EH (cell line): Measurements from ENCODE around the gene TCEAL1.
"Not testable (repeated sequence)": the region's sequence is repeated elsewhere in the genome, so short reads cannot be mapped to it uniquely, and the experiment has no call there.

Source experiments
- DNase-seq: peaks from one replicate; pipeline ENCODE4 v3.0.0-alpha.2; 2015; ENCODE audit warnings: low read depth

Gene TCEAL1, protein sequence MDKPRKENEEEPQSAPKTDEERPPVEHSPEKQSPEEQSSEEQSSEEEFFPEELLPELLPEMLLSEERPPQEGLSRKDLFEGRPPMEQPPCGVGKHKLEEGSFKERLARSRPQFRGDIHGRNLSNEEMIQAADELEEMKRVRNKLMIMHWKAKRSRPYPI

DNA sequence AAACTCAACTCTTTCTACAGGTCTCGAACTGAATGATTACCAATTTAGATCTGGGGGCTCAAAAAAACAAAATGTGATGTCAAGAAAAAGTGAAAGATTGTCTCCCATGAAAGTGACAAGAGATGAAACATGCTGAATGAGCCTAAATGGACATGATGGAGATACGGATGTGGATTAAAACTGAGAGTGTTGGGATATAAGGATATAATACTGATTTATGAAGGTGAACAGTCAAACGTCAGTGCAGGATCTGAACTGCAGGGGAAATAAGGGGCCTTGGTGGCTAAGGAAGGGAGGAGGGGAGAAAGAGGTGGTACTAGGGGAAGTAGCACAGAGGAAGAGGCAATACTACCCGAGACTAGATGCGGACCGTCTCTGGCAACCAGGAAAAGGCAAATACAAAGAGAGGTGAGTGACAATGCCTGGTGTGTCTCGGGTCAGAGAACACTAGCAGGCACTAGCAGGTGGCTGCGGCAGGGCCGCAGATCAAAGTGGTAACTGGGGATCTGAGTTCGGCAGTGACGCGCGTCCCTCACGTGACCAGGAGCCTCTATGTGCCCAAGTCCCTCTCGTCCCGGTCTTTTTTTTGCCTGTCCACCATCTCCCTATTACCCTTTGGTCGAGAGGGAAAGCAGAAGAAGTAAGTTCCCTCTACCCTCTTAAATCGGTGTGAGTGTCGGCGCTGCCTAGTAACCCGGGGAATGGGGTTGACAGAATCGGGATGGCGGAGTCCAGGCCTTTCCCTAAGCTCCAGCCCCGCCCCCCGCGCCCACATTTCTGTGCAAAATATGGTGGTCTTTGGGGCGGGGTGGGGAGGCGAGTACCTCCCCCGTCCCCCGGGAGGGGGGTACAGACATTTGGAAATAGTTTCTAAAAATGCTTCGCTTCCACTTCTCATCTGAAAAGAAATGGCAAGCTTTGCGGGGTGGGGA, at the start of gene TCEAL1:
Gene TCEAL1, plus strand, starts transcription at position 590 of the 932 bp plus-strand sequence. CDS start 942 bp downstream, outside the sequence.
- peak; percentile 48 for DNase-seq

DNA sequence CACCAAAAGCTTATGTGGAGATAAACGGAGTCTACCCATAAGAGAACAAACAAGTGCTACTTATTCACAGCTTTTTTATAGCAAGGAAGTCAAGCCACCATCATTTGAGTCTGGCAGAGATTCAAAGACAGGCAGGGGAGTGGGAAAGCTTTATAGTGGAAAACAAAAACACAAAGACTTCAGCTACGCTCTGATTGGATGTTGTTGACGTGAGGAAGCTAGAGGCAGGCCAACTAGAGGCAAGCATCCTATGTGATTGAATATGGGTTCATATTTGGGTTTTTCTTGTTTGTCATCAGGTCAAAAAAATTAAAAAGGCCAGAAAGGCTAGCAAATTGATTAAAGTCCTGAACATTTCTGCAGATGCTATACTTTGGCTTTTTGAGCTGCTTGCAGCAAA, 44.2 kb upstream of the TCEAL1 start:
- DNase-seq, result peak; percentile 11

DNA sequence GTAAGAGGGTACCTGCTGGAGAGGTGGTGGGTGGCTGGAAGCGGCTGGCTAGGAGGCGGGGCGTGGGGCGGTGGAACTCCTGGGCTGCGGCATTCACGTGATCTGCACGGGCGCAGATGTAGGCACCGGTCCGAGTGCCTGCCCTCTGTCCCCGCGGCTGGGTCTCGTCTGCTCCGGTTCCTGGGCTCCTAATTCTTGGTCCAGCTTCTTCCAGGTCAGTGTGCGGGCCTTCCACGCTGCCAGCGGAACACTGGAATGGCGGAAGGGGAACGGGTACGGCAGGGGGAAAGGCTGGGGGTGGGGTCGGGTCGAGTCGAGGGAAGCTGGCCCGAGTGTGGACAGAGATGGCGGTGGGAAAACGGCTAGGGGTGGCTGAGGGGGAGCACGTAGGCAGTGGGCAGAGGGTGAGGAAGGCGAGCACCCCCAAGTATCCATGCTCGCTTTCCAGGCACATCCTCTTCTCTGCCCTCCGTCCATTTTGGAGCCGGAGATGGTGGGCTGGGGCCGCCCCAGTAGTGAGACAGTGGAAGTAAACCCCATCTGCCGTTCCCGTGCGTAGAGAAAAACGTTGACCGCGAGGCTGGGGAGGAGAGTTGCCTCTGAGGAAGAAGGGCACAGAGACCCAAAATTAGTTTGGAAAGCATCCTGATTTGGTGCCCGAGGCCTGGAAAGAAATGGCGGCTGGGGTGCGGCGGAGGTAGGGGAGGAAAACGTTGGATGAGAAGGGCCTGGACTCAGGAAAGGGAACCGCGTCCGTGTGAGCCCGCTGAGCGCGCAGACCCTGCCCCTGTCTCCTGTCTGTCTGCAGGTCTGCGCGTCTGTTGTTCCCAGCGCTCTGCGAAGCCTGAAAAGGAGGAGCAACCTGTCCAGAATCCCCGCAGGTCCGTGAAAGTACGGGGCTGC, 43.1 kb upstream of the TCEAL1 start, which contains the start of gene TCEAL4:
Gene TCEAL4, plus strand, starts transcription at position 105 of the 903 bp plus-strand sequence. CDS start 1,161 bp downstream, outside the sequence.
- peak; percentile 49 for DNase-seq

DNA sequence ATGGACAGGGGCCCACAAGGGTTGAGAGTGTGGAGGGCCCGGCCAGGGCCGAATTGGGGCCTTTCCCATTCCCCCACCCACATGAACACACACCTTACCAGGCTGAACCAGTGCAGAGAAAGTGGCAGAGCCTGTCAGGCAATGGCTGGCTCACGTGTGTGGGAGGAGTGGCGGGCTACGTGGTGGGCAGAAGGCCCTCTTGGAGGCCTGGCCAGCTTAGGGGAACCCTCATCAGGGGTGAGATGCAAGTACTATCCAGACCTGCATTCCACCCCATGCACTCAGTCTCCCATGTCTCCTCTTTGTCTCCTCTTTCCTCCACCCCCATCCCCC, 42.5 kb upstream of the TCEAL1 start:
- DNase-seq, result peak; percentile 38

DNA sequence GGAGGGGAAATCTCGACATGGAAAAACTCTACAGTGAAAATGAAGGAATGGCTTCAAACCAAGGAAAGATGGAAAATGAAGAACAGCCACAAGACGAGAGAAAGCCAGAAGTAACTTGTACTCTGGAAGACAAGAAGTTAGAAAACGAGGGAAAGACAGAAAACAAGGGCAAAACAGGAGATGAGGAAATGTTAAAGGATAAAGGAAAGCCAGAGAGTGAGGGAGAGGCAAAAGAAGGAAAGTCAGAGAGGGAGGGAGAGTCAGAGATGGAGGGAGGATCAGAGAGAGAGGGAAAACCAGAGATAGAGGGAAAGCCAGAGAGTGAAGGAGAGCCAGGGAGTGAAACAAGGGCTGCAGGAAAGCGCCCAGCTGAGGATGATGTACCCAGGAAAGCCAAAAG, 42.1 kb upstream of the TCEAL1 start:
- DNase-seq, result no peak

DNA sequence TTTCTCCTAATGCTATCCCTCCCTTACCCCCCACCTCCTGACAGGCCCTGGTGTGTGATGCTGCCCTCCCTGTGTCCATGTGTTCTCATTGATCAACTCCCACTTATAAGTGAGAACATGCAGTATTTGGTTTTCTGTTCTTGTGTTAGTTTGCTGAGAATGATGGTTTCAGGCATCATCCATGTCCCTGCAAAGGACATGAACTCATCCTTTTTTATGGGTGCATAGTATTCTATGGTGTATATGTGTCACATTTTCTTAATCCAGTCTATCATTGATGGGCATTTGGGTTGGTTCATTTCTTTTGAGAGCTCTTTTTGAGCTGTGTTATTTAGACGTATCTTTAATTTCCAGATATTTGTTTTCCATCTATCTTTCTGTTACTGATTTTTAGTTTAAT, 36.5 kb upstream of the TCEAL1 start:
- not testable (repeated sequence) for DNase-seq

DNA sequence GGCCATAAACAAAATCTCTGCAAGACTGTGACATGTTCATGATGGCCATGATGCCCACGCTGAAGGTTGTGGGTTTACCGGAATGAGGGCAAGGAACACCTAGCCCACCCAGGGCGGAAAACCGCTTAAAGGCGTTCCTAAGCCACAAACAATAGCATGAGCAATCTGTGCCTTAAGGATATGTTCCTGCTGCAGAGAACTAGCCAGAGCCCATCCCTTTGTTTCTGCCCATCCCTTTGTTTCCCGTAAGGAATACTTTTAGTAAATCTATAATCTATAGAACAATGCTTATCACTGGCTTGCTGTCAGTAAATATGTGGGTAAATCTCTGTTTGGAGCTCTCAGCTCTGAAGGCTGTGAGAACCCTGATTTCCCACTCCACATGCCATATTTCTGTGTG, 33.6 kb upstream of the TCEAL1 start:
- DNase-seq, result not testable (repeated sequence)

DNA sequence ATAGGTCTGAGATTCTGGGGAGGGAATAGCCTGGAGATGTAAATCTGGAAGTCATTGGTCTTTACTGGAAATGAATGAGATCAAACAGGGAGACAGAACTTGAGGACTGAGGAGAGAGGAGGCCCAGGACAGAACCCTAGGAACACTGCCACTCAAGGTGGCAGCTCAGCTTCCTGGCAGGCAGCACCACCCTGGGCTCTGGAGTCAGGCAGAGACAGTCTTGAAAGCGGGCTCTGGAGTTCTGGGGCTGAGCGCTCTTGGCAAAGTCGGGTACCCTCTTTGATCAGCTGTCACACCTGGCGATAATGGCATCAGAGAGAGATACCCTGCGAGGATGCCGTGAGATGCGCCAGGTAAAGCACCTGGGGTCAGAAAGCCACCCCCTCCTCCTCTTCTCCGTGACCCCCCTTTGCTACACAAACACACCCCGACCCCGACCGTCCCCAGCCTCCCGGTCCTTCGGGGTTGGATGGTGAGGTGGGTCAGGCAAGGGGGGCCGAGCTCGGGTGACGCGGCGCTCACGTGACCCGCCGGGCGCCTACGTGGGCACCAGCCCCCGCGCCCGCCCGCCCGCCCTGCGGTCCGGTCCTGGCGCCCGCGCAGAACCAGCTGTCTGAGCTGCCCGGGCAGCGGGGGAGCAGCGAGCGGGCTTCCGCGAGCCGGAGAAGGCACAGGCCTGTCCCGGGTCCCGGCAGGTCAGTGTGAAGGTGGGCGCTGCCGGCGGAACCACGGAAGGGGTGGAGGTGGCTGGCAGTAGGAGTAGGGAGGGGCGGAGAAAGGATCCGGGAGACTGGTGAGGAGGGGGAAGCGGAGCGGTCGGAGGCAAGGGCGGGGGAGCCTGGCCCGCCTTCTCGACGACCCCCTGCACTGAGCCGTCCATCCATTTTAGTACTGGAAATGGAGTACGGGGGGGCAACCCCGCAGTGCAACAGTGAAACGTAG, 21.1 kb upstream of the TCEAL1 start, which contains the start of gene TCEAL3:
Gene TCEAL3, plus strand, starts transcription at position 600 of the 942 bp plus-strand sequence. CDS start 1,102 bp downstream, outside the sequence.
- peak; percentile 71 for DNase-seq

DNA sequence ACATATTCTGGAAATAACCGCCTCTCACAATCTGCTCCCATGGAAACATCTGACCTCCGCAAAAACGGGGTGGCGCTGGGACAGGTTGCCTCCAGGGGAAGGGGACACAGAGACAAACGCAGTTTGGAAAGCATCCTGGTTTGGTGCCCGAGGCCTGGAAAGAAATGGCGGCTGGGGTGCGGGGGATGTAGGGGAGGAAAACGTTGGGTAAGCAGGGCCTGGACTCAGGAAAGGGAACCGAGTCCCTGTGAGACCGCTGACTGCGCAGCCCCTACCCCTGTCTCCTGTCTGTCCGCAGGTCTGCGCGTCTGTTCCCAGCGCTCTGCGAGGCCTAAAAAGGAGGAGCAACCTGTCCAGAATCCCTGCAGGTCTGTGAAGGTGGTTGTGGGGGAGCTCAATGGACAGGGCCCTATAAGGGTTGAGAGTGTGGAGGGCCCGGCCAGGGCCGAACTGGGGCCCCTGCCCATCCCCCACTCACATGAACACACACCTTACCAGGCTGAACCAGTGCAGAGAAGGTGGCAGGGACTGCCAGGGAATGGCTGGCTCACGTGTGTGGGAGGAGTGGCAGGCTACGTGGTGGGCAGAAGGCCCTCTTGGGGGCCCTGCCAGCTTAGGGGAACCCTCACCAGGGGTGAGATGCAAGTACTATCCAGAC, 20.3 kb upstream of the TCEAL1 start:
- DNase-seq, result peak; percentile 15

DNA sequence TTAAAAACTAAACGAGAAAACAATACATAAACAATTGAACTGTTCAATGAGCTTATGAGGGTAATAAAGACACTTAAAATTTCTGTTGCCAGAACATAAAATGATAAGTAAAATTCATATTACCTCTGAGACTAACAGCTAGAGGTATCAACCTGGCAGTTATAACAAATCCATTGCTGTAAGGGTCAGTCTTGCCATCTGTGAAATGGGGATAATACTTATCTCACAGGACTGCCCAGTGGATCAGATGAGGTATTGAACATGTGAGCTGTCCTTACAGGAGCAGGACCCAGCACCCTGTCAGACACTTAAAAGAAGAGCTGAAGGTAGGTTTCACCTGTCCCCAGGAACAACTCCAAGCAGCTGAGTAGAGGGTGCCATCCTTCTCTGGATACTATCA, 18.5 kb upstream of the TCEAL1 start:
- no peak for DNase-seq

DNA sequence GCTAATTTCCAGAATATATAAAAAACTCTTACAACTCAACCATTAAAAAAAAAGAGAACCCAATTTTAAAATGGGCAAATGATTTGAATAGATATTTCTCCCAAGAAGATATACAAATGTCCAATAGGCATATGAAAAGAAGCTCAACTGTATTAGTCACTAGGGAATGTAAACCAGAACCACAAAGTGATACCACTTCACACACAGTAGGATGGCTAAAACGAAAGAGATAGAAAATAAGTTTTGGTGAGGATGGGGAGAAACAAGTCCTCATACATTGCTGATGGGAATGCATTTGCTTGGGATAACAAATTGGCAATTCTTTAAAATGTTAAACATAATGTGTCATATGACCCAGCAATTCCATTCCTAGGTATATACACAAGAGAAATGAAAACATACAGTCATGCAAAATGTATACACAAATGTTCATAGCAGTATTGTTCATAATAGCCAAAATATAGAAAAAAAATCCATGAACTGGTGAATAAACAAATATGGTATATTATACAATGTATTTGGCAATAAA, 15.3 kb upstream of the TCEAL1 start:
- peak; percentile 39 for DNase-seq

DNA sequence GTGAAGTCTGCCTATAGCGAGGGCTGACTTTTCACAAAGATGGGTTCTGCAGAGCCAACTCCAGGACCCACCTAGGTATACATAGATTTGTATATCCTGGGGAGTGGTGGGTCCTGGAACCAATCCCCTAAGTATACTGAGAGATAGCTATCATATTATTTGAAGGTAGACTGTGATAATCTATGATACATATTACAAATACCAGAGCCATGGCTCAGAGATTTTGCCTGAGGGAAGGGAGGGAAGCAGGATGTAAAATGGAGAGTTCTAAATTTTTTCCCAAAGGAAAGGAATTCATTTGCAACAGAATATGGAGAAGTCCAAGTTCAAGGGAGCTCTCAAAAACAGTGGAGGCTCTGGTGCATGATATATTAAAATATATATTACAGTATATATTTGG, 13.8 kb upstream of the TCEAL1 start:
- DNase-seq, result peak; percentile 79

DNA sequence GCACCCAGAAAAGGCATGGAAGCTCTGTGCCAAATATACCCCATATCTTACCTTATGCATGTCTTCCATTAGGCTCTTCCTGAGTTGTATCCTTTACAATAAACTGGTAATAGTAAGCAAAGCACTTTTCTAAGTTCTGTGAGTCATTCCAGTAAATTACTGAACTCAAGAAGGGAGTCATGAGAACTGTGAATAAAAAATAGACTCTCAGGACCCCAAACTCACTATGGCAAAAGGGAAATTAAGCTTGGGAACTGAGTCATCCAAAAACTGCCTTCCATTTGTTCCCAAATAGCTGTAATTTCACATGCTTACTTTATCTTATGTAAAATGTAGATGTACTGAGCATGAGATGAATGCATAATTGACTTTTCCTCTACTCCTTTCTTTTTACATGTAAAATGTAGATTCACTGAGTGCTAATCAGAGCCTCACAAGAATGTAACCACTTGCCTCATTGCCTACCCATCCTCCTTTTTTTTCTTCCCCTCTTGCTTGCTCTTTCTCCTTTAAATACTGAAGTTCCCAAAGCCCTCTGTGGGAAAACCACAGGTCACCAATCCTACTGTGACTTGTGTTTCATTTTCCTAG, 12.9 kb upstream of the TCEAL1 start:
- peak; percentile 75 for DNase-seq

DNA sequence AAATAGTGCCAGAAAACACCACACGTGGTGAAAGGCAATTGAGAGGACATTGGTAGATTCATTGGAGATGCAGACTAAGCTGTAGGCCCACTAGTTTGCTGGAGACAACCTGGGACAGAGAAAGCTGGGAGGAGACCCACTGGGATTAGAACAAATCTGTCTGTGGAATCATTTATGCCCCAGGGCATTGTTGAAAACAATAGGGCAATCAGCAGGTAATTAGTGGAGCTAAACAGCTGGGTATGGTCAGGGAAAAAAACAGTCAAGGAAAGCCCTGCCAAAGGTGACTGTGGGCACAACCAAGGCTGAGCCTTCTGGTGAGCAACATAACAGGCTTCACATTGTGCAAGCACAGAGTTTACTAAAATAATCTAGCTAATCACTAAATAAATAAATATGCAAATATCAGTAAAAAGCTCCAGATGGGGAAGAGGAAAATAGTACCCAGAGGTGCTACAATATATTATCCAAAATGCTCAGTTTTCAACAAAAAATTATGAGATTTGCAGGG, 12.0 kb upstream of the TCEAL1 start:
- DNase-seq, result peak; percentile 32

DNA sequence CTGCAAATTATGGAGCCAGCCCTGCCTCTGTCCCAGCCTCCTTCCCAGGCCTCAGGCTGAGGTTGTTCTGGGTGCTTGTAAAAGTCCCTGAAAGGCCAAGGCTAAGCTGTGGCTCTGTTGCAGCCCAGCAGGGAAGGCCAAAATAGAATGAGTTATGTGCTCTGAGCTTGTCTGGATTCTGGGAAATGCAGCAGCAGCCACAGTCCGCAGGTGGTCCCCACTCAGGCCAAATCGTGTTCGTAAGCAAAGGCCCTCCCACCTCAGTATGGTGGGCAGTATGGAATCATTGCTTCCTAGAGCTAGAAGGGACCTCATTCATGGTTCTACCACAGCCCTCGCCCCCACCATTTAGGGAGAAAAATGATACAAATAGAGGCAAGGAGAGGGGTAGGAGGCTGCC, 4.7 kb upstream of the TCEAL1 start:
- DNase-seq, result peak; percentile 9

DNA sequence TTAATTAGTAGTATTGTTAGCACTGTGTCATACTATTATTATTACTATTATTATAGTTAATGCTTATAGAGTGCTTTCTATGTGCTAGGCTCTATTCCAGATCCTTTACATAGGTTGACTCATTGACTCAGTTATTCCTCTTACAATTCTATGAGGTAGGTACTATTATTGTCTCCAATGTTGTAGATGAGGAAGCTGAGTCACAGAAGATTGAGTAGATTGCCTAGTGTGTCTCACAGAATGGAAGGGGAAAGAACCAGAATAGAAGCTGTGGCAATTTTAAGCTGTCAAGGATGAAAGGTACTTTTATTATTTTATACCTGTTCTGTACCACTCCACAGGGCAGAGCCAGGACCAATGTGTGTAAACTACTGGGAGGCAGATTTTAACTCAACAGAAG, 1.9 kb upstream of the TCEAL1 start:
- peak; percentile 52 for DNase-seq

DNA sequence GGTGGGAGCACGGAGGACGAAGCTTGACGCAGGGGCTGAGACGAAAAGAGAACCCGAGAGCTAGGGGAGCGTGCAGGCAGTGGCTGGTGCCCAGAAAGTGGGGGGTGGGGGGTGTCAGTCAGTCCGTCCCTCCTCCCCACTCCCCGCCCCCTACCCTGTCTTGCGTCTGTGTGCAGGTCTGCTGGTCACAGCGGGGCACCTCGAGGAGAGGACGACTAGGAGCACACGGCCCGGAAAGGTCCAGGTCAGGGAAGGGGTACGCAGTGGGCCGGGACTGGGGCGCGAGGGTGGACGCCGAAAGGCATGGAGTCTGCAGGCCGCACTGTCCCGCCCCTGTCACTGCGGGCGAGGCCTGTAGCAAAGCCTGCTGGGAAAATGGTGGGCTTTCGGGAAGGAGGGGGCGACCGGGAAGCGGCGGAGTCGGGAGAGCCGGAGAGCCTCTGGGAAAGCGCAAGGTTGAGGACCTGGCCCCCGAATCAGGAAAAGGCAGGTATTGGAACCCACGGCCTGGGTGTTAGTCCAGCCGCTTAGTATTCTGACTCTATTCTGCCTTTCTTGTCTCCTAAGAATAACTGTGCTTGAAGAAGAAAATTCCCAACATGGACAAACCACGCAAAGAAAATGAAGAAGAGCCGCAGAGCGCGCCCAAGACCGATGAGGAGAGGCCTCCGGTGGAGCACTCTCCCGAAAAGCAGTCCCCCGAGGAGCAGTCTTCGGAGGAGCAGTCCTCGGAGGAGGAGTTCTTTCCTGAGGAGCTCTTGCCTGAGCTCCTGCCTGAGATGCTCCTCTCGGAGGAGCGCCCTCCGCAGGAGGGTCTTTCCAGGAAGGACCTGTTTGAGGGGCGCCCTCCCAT, 769 bp downstream of the TCEAL1 start:
- DNase-seq, result peak; percentile 76

DNA sequence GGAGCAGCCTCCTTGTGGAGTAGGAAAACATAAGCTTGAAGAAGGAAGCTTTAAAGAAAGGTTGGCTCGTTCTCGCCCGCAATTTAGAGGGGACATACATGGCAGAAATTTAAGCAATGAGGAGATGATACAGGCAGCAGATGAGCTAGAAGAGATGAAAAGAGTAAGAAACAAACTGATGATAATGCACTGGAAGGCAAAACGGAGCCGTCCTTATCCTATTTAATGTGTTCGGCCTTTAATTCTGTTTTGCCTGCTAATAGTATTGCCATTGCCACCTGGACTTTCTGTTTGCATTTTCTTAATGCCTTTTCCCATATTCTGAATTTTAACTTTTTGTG, 1.4 kb downstream of the TCEAL1 start:
- no peak for DNase-seq

DNA sequence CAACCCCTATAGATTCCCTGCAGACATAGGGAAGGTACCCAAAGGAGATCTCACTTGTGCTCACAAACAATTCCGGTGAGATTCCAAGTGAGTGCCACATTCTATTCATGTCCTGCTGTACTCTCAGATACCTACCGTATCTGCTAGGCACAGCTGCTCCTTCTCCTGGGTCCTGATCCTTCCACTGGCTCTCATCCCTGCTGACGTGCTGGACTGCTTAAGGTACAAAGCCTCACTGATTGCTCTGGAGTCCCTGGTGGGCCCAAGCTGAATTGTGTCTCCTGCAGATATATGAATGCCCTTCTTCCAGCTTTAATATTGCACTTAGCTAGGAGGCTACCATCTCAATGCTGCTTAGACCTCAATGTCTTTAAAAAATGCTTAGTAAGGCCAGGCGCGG, 2.4 kb downstream of the TCEAL1 start:
- DNase-seq, result no peak
